ENCODE results near the gene MAPKAPK2.

DNA sequence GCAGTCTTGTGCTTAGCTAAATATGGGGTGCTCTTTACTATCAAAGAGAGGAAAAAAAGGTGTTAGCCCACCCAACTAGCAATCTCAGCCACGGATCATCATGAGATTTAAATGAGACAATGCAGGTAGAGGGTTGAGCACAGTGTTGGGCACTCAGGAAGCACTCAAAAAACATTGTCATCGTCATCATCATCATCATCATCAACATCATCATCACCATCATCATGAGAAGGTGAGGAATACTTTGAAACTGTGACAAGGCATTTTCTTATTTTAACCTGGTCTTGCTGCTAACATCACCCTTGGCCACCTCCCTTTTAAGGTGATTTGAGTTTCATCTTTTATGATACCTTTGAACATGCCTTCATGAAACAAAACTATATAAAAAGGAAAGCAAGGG lies 3.3 kb upstream of the MAPKAPK2 start:
- no peak for TF ChIP-seq TP53 (CRISPR knock-in tag; conservative IDR thresholded peaks at IDR 0.05)
- TF ChIP-seq HOXD1 (CRISPR knock-in tag; IDR thresholded peaks at IDR 0.05), result no peak
